HepG2 (cell line): Measurements from ENCODE around the gene IL26. TPM values are rescaled to one million over a fixed set of nuclear protein-coding genes. Genes with fewer than 3 reads are reported as not detected.

Experiments
- ATAC-seq: fragments of 200-7000 bp; cut with Tn5 transposase; 3 replicates; pipeline ENCODE4 v1.9.1; 2020; ENCODE audit warnings: mild to moderate bottlenecking, moderate library complexity
- BruUV-seq: library from RNA; stranded (reverse); fragments of 400-500 nt; replicated peaks from 2 replicates; lab custom pipeline; 2021; lab: Mats Ljungman, UMichigan
- CTCF ChIA-PET: fragments of 300-600 bp; formaldehyde crosslinking; extraction: SDS; loops from one replicate; lab custom pipeline; 2021; ENCODE audit warnings: low total read pairs, inconsistent platforms, low intra/inter-chr PET ratio; lab: Yijun Ruan, JAX
- POLR2A ChIA-PET: fragments of 350-600 bp; sonication (Branson Sonifier 250); formaldehyde crosslinking; loops from one replicate; lab custom pipeline; 2020; ENCODE audit warnings: antibody characterized with exemption, inconsistent platforms; lab: Yijun Ruan, JAX
- DNase-seq: peaks from one replicate; pipeline ENCODE4 v3.0.0-alpha.2; 2015; ENCODE audit warnings: low spot score
- FAIRE-seq: peaks from 3 replicates; lab custom pipeline; 2011; peaks lifted over from hg19 to GRCh38; lab: Jason Lieb, UNC
- H2AFZ ChIP-seq: one replicate; pipeline ENCODE4 v1.6.1; 2011; ENCODE audit warnings: low read length, inconsistent platforms
- H3K27ac ChIP-seq: fragments of 300-600 bp; 3 replicates; pipeline ENCODE4 v1.8.0; 2011; ENCODE audit warnings: mixed run types, mild to moderate bottlenecking, mixed read lengths, low read length, inconsistent platforms; ENCODE audit not compliant: insufficient read depth; ENCODE audit errors: extremely low read length
- H3K27me3 ChIP-seq, 2 experiments: fragments of 200-600 bp in 1 of 2; 2 replicates in 1 of 2; 3 replicates in 1 of 2; pipeline versions ENCODE4 v1.6.0 to v1.8.0; 2011; ENCODE audit warnings: low read length in 2 of 2, mild to moderate bottlenecking in 2 of 2, moderate library complexity in 2 of 2, inconsistent platforms in 1 of 2; ENCODE audit not compliant: insufficient read depth in 2 of 2, control insufficient read depth in 1 of 2
- H3K36me3 ChIP-seq, 2 experiments: fragments of 200-600 bp in 1 of 2; replicated peaks in 1 of 2; 2 replicates in 1 of 2; 3 replicates in 1 of 2; pipeline versions ENCODE4 v1.5.1 to v1.8.0; 2011; ENCODE audit warnings: low read length in 2 of 2, inconsistent platforms in 1 of 2; ENCODE audit not compliant: insufficient read depth in 2 of 2, control insufficient read depth in 1 of 2
- H3K4me1 ChIP-seq: 2 replicates; pipeline ENCODE4 v1.5.1; 2012; ENCODE audit warnings: low read length, inconsistent platforms; ENCODE audit not compliant: insufficient read depth
- H3K4me2 ChIP-seq: 2 replicates; pipeline ENCODE4 v1.6.0; 2011; ENCODE audit warnings: low read depth, low read length, inconsistent platforms
- H3K4me3 ChIP-seq, 3 experiments: fragments of 200-600 bp in 1 of 3; sonication (generic), shearing (Covaris generic) in 1 of 3; replicated peaks in 1 of 3; 2 replicates each; pipeline ENCODE4 v1.5.1; 2011 to 2016; ENCODE audit warnings: low read length in 3 of 3, inconsistent platforms in 2 of 3, low read depth in 2 of 3, mild to moderate bottlenecking in 2 of 3, control low read depth in 1 of 3, mixed read lengths in 1 of 3; ENCODE audit not compliant: insufficient read depth in 1 of 3
- H3K79me2 ChIP-seq: one replicate; pipeline ENCODE4 v1.6.1; 2011; ENCODE audit warnings: low read length, inconsistent platforms; ENCODE audit not compliant: insufficient read depth
- H3K9ac ChIP-seq: 2 replicates; pipeline ENCODE4 v1.6.0; 2011; ENCODE audit warnings: mild to moderate bottlenecking, low read depth, low read length, inconsistent platforms; ENCODE audit not compliant: insufficient read depth
- H3K9me3 ChIP-seq: 2 replicates; pipeline ENCODE4 v1.5.1; 2012; ENCODE audit warnings: mild to moderate bottlenecking, low read length
- H4K20me1 ChIP-seq: 2 replicates; pipeline ENCODE4 v1.6.0; 2011; ENCODE audit warnings: inconsistent platforms, mild to moderate bottlenecking, low read length, moderate library complexity; ENCODE audit not compliant: insufficient read depth
- BRD4 ChIP-seq: sonication (generic); formaldehyde crosslinking; IDR thresholded peaks from 2 replicates; pipeline ENCODE4 v1.4.0; 2020; ENCODE audit warnings: missing genetic modification reagents
- IRF2 ChIP-seq: IDR thresholded peaks from 2 replicates; pipeline ENCODE4 v1.6.1; 2018; ENCODE audit warnings: missing genetic modification reagents, missing compliant biosample characterization
- KLF6 ChIP-seq: IDR thresholded peaks from 2 replicates; pipeline ENCODE4 v1.8.0; 2016; ENCODE audit warnings: missing biosample characterization, missing genetic modification reagents
- KMT2A ChIP-seq: sonication (generic); formaldehyde crosslinking; IDR thresholded peaks from 2 replicates; pipeline ENCODE4 v1.4.0; 2020; ENCODE audit warnings: missing genetic modification reagents
- MXD4 ChIP-seq: IDR thresholded peaks from 2 replicates; pipeline ENCODE4 v1.6.1; 2016; ENCODE audit warnings: mild to moderate bottlenecking, missing biosample characterization, missing genetic modification reagents
- NFIB ChIP-seq: sonication (generic); formaldehyde crosslinking; IDR thresholded peaks from 2 replicates; pipeline ENCODE4 v1.9.0; 2021; ENCODE audit warnings: missing genetic modification reagents, mild to moderate bottlenecking, borderline replicate concordance
- SAP130 ChIP-seq: IDR thresholded peaks from 2 replicates; pipeline ENCODE4 v1.6.1; 2016; ENCODE audit warnings: low read depth
- SP5 ChIP-seq: IDR thresholded peaks from 2 replicates; pipeline ENCODE4 v1.6.1; 2016; ENCODE audit warnings: low read depth, borderline replicate concordance
- ZNF136 ChIP-seq: sonication (generic); formaldehyde crosslinking; IDR thresholded peaks from 2 replicates; pipeline ENCODE4 v1.8.1; 2022; ENCODE audit warnings: low read depth, mild to moderate bottlenecking, moderate library complexity, missing genetic modification reagents
- ZNF292 ChIP-seq: sonication (generic); formaldehyde crosslinking; IDR thresholded peaks from 2 replicates; pipeline ENCODE4 v1.8.1; 2022; ENCODE audit warnings: mild to moderate bottlenecking, low read depth, missing genetic modification reagents, borderline replicate concordance
- ZNF333 ChIP-seq: sonication (generic); formaldehyde crosslinking; IDR thresholded peaks from 2 replicates; pipeline ENCODE4 v1.4.0; 2020; ENCODE audit warnings: mild to moderate bottlenecking, missing genetic modification reagents, borderline replicate concordance
- ZNF660 ChIP-seq: sonication (generic); formaldehyde crosslinking; IDR thresholded peaks from 2 replicates; pipeline ENCODE4 v1.5.1; 2020; ENCODE audit warnings: mild to moderate bottlenecking, low read depth, missing genetic modification reagents, borderline replicate concordance
- WGBS: methylation state at CpG from one replicate; pipeline ENCODE4 v1.1.6; 2017; ENCODE audit warnings: low lambda C conversion rate; 5-methylcytosine and 5-hydroxymethylcytosine counted together
- in situ Hi-C: cut with HindIII; loops from 2 replicates; pipeline ENCODE4 v1.10.0; 2017; ENCODE audit warnings: low pct_unique_long_range_greater_than_20kb; ENCODE audit not compliant: extremely low pct_ligation_motif_present
- intact Hi-C: fragments of 100-400 bp; cut with micrococcal nuclease; formaldehyde crosslinking; loops from one replicate; pipeline ENCODE4 v1.10.0; 2022; ENCODE audit not compliant: unreplicated experiment
- polyA plus RNA-seq, 8 experiments: library from polyadenylated mRNA; depleted of rRNA in 3 of 8; stranded (reverse) in 7 of 8; unstranded in 1 of 8; fragments of >200 nt; fragmentation: Illumina TruSeq in 4 of 8; extraction: Trizol in 4 of 8; gene quantifications; 2 replicates each; pipeline versions ENCODE4 v1.2.1 to v1.2.3, GENCODE V29; 2011 to 2016; ENCODE audit warnings: low read depth in 4 of 8, missing spikeins in 1 of 8, mixed read lengths in 1 of 8; ENCODE audit not compliant: insufficient read depth in 1 of 8
- total RNA-seq, 5 experiments: library from RNA; depleted of rRNA; stranded (reverse); fragments of >200 nt; fragmentation: Illumina TruSeq; extraction: Trizol; gene quantifications; 2 replicates each; pipeline ENCODE4 v1.2.3, GENCODE V29; 2016; ENCODE audit warnings: low read depth in 1 of 5
- TF ChIP-seq, protein P1 (sequence below): sonication (generic); formaldehyde crosslinking; IDR thresholded peaks from 2 replicates; pipeline ENCODE4 v1.4.0; 2020; ENCODE audit warnings: missing genetic modification reagents, borderline replicate concordance
- TF ChIP-seq, protein P2 (sequence below): sonication (generic); formaldehyde crosslinking; IDR thresholded peaks from 2 replicates; pipeline ENCODE4 v1.4.0; 2020; ENCODE audit warnings: low read depth, mild to moderate bottlenecking, missing genetic modification reagents
- TF ChIP-seq, protein P3 (sequence below): sonication (generic); IDR thresholded peaks from 2 replicates; pipeline ENCODE4 v1.6.1; 2016; ENCODE audit warnings: low read depth, borderline replicate concordance

IL26 gene
- total and polyA plus RNA-seq, 2 of the 13 experiments (the other 11 are each of a cell fraction or from before 2014, with no cell fraction given) = not detected

DNA sequence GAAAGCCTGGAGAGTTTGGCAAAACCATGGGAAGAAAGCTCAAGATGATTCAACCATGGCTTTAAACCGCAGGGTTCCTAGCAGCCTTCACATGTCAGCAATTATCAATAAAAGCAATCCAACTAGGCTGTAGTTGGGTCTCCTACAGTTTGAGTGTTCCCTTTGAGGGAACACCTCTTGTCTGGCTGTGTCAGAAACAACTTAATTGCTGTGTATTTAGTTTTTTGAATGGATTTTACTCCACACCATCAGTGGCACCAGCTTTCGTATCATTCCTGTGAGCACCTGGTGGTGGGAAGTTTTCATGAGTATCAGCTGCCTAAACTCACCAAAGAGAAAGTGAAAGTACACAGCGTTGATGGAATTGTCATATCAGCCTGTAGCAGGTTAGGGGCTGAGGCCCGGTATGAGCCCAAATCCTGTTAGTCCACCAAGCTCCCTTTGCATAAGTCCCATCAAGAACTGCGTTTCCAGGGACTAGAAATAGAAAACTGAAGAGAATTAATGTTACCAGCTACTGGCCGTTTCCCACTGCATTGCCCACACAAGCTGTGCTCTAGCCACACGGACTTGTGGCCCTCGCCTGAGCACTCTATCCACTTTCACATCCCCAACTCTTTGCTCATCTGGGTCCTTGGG lies 10.9 kb upstream of the IL26 start:
- H3K27ac ChIP-seq = no peak overlapping the region
- intact Hi-C loops = no loop called here
- POLR2A ChIA-PET = no interaction called here
- TF ChIP-seq SP5 (CRISPR knock-in tag) (no peak), ZNF660 (no peak), MXD4 (CRISPR knock-in tag) (0 out of 2 replicates have a peak, but pooled peaks have one; percentile 15), NFIB (CRISPR knock-in tag) (no peak), KLF6 (CRISPR knock-in tag) (0 out of 2 replicates have a peak, but pooled peaks have one; percentile 27), KMT2A (CRISPR knock-in tag) (peak; percentile 45; the same call in 1 of the 2 replicates), BRD4 (CRISPR knock-in tag) (no peak), ZNF136 (no peak), ZNF292 (CRISPR knock-in tag) (peak; percentile 26; the same call in 1 of the 2 replicates), IRF2 (CRISPR knock-in tag) (peak; percentile 100), ZNF333 (CRISPR knock-in tag) (no peak), SAP130 (CRISPR knock-in tag) (0 out of 2 replicates have a peak, but pooled peaks have one; percentile 26)
- TF ChIP-seq, protein P1, sequence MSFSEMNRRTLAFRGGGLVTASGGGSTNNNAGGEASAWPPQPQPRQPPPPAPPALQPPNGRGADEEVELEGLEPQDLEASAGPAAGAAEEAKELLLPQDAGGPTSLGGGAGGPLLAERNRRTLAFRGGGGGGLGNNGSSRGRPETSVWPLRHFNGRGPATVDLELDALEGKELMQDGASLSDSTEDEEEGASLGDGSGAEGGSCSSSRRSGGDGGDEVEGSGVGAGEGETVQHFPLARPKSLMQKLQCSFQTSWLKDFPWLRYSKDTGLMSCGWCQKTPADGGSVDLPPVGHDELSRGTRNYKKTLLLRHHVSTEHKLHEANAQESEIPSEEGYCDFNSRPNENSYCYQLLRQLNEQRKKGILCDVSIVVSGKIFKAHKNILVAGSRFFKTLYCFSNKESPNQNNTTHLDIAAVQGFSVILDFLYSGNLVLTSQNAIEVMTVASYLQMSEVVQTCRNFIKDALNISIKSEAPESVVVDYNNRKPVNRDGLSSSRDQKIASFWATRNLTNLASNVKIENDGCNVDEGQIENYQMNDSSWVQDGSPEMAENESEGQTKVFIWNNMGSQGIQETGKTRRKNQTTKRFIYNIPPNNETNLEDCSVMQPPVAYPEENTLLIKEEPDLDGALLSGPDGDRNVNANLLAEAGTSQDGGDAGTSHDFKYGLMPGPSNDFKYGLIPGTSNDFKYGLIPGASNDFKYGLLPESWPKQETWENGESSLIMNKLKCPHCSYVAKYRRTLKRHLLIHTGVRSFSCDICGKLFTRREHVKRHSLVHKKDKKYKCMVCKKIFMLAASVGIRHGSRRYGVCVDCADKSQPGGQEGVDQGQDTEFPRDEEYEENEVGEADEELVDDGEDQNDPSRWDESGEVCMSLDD (CRISPR knock-in tag) = no peak
- TF ChIP-seq, protein P2, sequence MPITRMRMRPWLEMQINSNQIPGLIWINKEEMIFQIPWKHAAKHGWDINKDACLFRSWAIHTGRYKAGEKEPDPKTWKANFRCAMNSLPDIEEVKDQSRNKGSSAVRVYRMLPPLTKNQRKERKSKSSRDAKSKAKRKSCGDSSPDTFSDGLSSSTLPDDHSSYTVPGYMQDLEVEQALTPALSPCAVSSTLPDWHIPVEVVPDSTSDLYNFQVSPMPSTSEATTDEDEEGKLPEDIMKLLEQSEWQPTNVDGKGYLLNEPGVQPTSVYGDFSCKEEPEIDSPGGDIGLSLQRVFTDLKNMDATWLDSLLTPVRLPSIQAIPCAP = peak; percentile 90
- TF ChIP-seq, protein P3, sequence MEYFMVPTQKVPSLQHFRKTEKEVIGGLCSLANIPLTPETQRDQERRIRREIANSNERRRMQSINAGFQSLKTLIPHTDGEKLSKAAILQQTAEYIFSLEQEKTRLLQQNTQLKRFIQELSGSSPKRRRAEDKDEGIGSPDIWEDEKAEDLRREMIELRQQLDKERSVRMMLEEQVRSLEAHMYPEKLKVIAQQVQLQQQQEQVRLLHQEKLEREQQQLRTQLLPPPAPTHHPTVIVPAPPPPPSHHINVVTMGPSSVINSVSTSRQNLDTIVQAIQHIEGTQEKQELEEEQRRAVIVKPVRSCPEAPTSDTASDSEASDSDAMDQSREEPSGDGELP = peak; percentile 29; the same call in 1 of the 2 replicates
- TF ChIP-seq, all 625 proteins: peak for 8
- DNase-seq = peak; percentile 27
- peaks cover 0 to 17% of the 10 kb centered on the region in 2 experiments; a peak in 2 of 5 replicates for H3K27me3 ChIP-seq
- peak; percentile 93 for ATAC-seq
- H3K4me1 ChIP-seq = peaks cover 9% of the 10 kb centered on the region
- peak overlapping the region; percentile 63 to 79 (median 70) for H3K4me3 ChIP-seq
- in situ Hi-C loops = no loop called here
- peak overlapping the region; percentile 67 for H3K4me2 ChIP-seq
- no peaks in the 10 kb centered on the region for H3K9me3 ChIP-seq
- CTCF ChIA-PET = interaction anchor here (0.5 kb wide), 1 partner anchor 81 kb away, joined by 3 read pairs; no protein-coding TSS in a partner anchor
- peak; percentile 43 for FAIRE-seq
- peak overlapping the region; percentile 25; the same call in 1 of the 2 replicates for H3K9ac ChIP-seq
- no TSS peak for BruUV-seq
- H2AFZ ChIP-seq = peak overlapping the region; percentile 96
- H3K36me3 ChIP-seq = no peaks in the 10 kb centered on the region
- 5% methylated on average over 8 of the region's 8 CpGs for WGBS
- no peaks in the 10 kb centered on the region for H4K20me1 ChIP-seq
- H3K79me2 ChIP-seq = no peaks in the 10 kb centered on the region
